ENCODE data around the gene RIF1. TPM values are rescaled to one million over a fixed set of nuclear protein-coding genes. Genes with fewer than 3 reads are reported as not detected.

Gene RIF1
- total RNA-seq, 1 donor from 2014 or later: 96.4 TPM

DNA sequence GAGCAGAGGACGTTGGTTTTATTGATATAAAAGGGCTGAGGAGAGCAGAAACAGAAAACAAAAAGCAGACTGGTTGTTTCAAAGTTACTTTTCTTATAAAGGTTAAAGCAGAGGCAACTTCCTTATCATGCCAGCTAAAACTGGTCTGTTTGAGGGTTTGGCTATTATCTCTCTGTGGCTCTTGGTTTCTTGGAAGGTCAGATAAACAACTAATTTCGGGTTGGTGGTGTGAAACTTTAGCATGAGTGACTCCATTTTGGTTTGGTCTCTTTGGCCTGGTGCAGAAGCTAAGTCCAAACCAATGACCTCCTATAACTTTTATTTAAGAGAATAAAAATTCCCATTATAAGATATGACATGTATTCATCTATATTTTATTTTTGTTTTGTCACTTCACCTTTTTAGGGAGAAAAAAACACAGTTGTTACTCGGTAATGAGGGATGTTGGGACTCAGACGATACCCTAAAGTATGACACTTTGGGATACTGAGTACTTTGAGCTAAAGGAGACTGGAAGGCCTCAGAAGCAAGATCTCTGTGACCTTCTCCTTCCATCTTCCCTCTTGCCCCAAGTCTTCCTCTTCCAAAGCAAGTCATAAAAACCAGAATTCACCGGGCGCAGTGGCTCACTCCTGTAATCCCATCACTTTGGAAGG lies 29.0 kb upstream of the RIF1 start:
- H3K4me3 Mint-ChIP-seq: no peak overlapping the region
- Histone ChIP-seq H3K4me3 (no peak overlapping the region), H3K27ac (no peak overlapping the region), H3K36me3 (no peaks in the 10 kb centered on the region), H2AFZ (replicated peaks) (no peak overlapping the region), H3K27me3 (no peaks in the 10 kb centered on the region), H4K20me1 (ENCODE audit: low read depth) (no peaks in the 10 kb centered on the region), H3K79me2 (ENCODE audit: low read depth) (no peaks in the 10 kb centered on the region), H3F3A (ENCODE audit: low read depth) (no peaks in the 10 kb centered on the region), H3K4me1 (no peaks in the 10 kb centered on the region), H3K9me3 (ENCODE audit: low read depth) (no peaks in the 10 kb centered on the region), H3K9ac (no peak overlapping the region), H3K4me2 (no peak overlapping the region)
- H3K27me3 Mint-ChIP-seq (ENCODE audit: insufficient read depth, low read depth): peaks cover 7% of the 10 kb centered on the region
- TF ChIP-seq EZH2phosphoT487 (IDR thresholded peaks at IDR 0.05): no peak
- TF ChIP-seq EZH2 (IDR thresholded peaks at IDR 0.05): no peak
- TF ChIP-seq, protein P1, sequence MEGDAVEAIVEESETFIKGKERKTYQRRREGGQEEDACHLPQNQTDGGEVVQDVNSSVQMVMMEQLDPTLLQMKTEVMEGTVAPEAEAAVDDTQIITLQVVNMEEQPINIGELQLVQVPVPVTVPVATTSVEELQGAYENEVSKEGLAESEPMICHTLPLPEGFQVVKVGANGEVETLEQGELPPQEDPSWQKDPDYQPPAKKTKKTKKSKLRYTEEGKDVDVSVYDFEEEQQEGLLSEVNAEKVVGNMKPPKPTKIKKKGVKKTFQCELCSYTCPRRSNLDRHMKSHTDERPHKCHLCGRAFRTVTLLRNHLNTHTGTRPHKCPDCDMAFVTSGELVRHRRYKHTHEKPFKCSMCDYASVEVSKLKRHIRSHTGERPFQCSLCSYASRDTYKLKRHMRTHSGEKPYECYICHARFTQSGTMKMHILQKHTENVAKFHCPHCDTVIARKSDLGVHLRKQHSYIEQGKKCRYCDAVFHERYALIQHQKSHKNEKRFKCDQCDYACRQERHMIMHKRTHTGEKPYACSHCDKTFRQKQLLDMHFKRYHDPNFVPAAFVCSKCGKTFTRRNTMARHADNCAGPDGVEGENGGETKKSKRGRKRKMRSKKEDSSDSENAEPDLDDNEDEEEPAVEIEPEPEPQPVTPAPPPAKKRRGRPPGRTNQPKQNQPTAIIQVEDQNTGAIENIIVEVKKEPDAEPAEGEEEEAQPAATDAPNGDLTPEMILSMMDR (IDR thresholded peaks at IDR 0.05): no peak
- no peak for DNase-seq (ENCODE audit: low spot score)
- no peaks in the 10 kb centered on the region for H3K4me1 Mint-ChIP-seq
- no peaks in the 10 kb centered on the region for H3K9me3 Mint-ChIP-seq
- no peaks in the 10 kb centered on the region for H3K36me3 Mint-ChIP-seq
- H3K27ac Mint-ChIP-seq: no peak overlapping the region

- Mint-ChIP-seq H3K36me3 (no peaks in the 10 kb centered on the region), H3K4me1 (no peaks in the 10 kb centered on the region), H3K27me3 (ENCODE audit: insufficient read depth, low read depth) (peaks cover 7% of the 10 kb centered on the region), H3K27ac (no peak overlapping the region), H3K4me3 (no peak overlapping the region), H3K9me3 (no peaks in the 10 kb centered on the region)
- H3K79me2 ChIP-seq (ENCODE audit: low read depth): no peaks in the 10 kb centered on the region
- DNase-seq (ENCODE audit: low spot score): no peak
- TF ChIP-seq, protein P1 (IDR thresholded peaks at IDR 0.05): no peak
- TF ChIP-seq EZH2phosphoT487 (IDR thresholded peaks at IDR 0.05): no peak
- no peak for TF ChIP-seq EZH2 (IDR thresholded peaks at IDR 0.05)
- no peaks in the 10 kb centered on the region for H3F3A ChIP-seq (ENCODE audit: low read depth)
- H3K27ac ChIP-seq: no peak overlapping the region
- H3K4me3 ChIP-seq: no peak overlapping the region
- H3K4me1 ChIP-seq: no peaks in the 10 kb centered on the region
- H3K36me3 ChIP-seq: no peaks in the 10 kb centered on the region
- H3K4me2 ChIP-seq: no peak overlapping the region
- no peaks in the 10 kb centered on the region for H4K20me1 ChIP-seq (ENCODE audit: low read depth)
- no peaks in the 10 kb centered on the region for H3K27me3 ChIP-seq
- peak overlapping the region; percentile 68 for H2AFZ ChIP-seq (replicated peaks)
- H3K9me3 ChIP-seq (ENCODE audit: low read depth): no peaks in the 10 kb centered on the region
- no peak overlapping the region for H3K9ac ChIP-seq
These were observed 28.4 kb upstream of the RIF1 start for GRCh38 chr2:151381266-151381665.

DNA sequence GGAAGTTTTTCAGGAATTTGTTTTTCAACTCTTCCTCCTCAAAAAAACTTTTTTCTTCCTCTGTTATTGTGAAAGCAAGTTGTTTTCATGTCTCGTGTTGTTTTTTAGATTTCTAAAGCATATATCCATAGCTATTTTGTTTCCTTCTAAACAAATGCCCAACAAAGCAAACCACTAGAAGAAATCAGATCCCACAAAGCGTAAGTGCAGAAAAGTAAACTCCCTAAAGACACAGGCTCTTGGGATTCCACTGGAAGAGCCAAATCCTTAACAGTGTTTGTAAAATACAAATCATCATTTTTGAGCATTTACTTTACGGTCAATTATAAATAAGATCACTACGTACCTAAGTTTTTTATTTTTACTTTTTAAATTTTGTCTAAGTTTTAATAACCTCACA lies 21.7 kb upstream of the RIF1 start:
- Histone ChIP-seq H3K27me3 (no peaks in the 10 kb centered on the region), H3K4me2 (no peak overlapping the region), H3K27ac (no peak overlapping the region), H3K79me2 (ENCODE audit: low read depth) (no peaks in the 10 kb centered on the region), H3K9me3 (ENCODE audit: low read depth) (no peaks in the 10 kb centered on the region), H4K20me1 (ENCODE audit: low read depth) (no peaks in the 10 kb centered on the region), H3F3A (ENCODE audit: low read depth) (no peaks in the 10 kb centered on the region), H3K36me3 (no peaks in the 10 kb centered on the region), H3K4me3 (no peak overlapping the region), H3K4me1 (no peaks in the 10 kb centered on the region), H2AFZ (replicated peaks) (no peak overlapping the region), H3K9ac (no peak overlapping the region)
- Mint-ChIP-seq H3K9me3 (peaks cover 4% of the 10 kb centered on the region), H3K36me3 (no peaks in the 10 kb centered on the region), H3K27ac (no peak overlapping the region), H3K4me1 (no peaks in the 10 kb centered on the region), H3K27me3 (ENCODE audit: insufficient read depth, low read depth) (peaks cover 8% of the 10 kb centered on the region), H3K4me3 (no peak overlapping the region)
- DNase-seq (ENCODE audit: low spot score): no peak
- TF ChIP-seq, protein P1 (IDR thresholded peaks at IDR 0.05): no peak
- TF ChIP-seq EZH2phosphoT487 (IDR thresholded peaks at IDR 0.05) (no peak), EZH2 (IDR thresholded peaks at IDR 0.05) (no peak)
